ENCODE data around the gene ASB7. TPM values are rescaled to one million over a fixed set of nuclear protein-coding genes. Genes with fewer than 3 reads are reported as not detected.

ASB7 gene
- total RNA-seq, 2 donors from 2014 or later = 14.3 to 16.2 TPM

DNA sequence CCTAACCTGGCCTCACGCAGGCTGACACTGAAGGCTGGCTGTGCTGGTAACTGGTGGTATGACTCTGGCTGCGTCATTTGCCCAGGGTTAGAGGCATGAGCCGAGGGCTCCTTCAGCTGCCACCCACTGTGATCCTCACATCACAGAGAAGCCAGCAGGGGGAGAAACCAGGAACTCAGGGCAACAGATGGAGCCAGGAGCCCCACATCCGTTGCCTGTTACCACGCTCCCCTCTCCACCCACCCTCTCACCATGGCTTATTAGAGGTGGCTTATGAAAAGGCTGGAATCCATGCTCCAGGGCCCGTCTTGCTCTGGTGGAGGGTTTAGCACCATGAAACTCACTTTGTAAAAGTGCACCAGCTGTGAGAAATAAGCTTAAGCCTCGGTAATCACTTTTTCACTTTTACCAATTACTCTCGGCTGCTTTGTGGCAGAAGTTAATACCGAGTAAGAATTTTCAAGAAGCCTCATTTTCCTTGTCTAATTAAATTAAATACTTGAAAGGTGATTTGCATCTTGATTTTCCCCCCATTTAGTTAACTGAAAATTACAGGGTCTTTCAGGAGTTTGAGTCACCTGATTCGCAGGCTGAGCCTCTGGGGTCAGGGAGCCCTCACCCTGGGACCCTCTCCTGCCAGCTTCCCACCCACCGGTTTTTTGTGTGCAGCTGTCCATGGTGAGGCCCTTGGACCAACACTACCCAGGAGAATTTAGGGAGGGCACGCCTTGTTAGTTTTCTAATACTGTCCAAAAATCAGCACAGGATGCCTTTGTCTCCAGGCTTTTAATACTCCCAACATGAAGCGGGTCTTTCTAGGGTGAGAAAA, 60.9 kb downstream of the ASB7 start:
- peaks cover 11% of the 10 kb centered on the region for H3K4me1 Mint-ChIP-seq
- Histone ChIP-seq H3K4me1 (ENCODE audit: control insufficient read depth, insufficient read depth, low read length) (no peaks in the 10 kb centered on the region), H3K9me3 (ENCODE audit: control insufficient read depth, low read length) (no peaks in the 10 kb centered on the region), H3K9ac (ENCODE audit: extremely low read depth, low read length, poor library complexity, severe bottlenecking) (no peak overlapping the region), H3K36me3 (ENCODE audit: control insufficient read depth, insufficient read depth, low read length) (no peaks in the 10 kb centered on the region), H3K27me3 (ENCODE audit: control insufficient read depth, insufficient read depth, low read length, poor library complexity, severe bottlenecking) (no peaks in the 10 kb centered on the region), H3K4me3 (ENCODE audit: low read length) (no peak overlapping the region), H3K27ac (ENCODE audit: low read depth, low read length) (no peak overlapping the region)
- H3K9me3 Mint-ChIP-seq = no peaks in the 10 kb centered on the region
- DNase-seq = peak; percentile 87
- TF ChIP-seq, protein P1, sequence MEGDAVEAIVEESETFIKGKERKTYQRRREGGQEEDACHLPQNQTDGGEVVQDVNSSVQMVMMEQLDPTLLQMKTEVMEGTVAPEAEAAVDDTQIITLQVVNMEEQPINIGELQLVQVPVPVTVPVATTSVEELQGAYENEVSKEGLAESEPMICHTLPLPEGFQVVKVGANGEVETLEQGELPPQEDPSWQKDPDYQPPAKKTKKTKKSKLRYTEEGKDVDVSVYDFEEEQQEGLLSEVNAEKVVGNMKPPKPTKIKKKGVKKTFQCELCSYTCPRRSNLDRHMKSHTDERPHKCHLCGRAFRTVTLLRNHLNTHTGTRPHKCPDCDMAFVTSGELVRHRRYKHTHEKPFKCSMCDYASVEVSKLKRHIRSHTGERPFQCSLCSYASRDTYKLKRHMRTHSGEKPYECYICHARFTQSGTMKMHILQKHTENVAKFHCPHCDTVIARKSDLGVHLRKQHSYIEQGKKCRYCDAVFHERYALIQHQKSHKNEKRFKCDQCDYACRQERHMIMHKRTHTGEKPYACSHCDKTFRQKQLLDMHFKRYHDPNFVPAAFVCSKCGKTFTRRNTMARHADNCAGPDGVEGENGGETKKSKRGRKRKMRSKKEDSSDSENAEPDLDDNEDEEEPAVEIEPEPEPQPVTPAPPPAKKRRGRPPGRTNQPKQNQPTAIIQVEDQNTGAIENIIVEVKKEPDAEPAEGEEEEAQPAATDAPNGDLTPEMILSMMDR (conservative IDR thresholded peaks at IDR 0.05) = peak; percentile 71
- no peak overlapping the region for H3K4me3 Mint-ChIP-seq
- H3K27me3 Mint-ChIP-seq (ENCODE audit: insufficient read depth) = peaks cover 4% of the 10 kb centered on the region
- H3K27ac Mint-ChIP-seq = no peak overlapping the region
- WGBS, 2 experiments (ENCODE audit: insufficient coverage in 1 of 2, insufficient read length in 1 of 2) = 74 to 87% methylated on average over 5 to 12 of the region's 13 CpGs
- no peaks in the 10 kb centered on the region for H3K36me3 Mint-ChIP-seq (ENCODE audit: low read depth)

DNA sequence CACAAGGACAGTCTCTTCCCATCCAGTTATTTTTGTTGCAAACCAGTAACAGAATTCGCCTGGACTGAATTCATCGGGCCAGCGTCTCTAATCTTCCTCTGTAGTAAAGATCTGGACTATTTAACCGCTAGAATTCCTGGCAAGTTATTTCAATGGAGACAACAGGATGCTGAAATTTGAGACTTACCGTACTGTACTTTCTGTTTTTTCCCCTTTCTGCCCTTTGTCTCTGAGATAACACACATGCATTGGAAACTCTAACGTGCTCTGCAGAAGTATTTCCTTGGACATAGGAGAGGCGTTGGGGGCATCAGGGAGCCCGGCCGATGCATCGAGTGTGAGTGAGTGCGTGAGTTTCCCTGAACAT, 61.5 kb downstream of the ASB7 start:
- Mint-ChIP-seq H3K27ac (no peak overlapping the region), H3K36me3 (ENCODE audit: low read depth) (no peaks in the 10 kb centered on the region), H3K4me3 (no peak overlapping the region), H3K4me1 (peaks cover 11% of the 10 kb centered on the region), H3K27me3 (ENCODE audit: insufficient read depth) (peaks cover 4% of the 10 kb centered on the region), H3K9me3 (no peaks in the 10 kb centered on the region)
- Histone ChIP-seq H3K4me3 (ENCODE audit: low read length) (no peak overlapping the region), H3K9me3 (ENCODE audit: control insufficient read depth, low read length) (no peaks in the 10 kb centered on the region), H3K27ac (ENCODE audit: low read depth, low read length) (no peak overlapping the region), H3K27me3 (ENCODE audit: control insufficient read depth, insufficient read depth, low read length, poor library complexity, severe bottlenecking) (no peaks in the 10 kb centered on the region), H3K36me3 (ENCODE audit: control insufficient read depth, insufficient read depth, low read length) (no peaks in the 10 kb centered on the region), H3K4me1 (ENCODE audit: control insufficient read depth, insufficient read depth, low read length) (no peaks in the 10 kb centered on the region), H3K9ac (ENCODE audit: extremely low read depth, low read length, poor library complexity, severe bottlenecking) (no peak overlapping the region)
- TF ChIP-seq, protein P1 (conservative IDR thresholded peaks at IDR 0.05) = no peak
- 89 to 91% methylated on average over 11 of the region's 11 CpGs for WGBS, 2 experiments (ENCODE audit: insufficient coverage in 1 of 2, insufficient read length in 1 of 2)
- DNase-seq = no peak

DNA sequence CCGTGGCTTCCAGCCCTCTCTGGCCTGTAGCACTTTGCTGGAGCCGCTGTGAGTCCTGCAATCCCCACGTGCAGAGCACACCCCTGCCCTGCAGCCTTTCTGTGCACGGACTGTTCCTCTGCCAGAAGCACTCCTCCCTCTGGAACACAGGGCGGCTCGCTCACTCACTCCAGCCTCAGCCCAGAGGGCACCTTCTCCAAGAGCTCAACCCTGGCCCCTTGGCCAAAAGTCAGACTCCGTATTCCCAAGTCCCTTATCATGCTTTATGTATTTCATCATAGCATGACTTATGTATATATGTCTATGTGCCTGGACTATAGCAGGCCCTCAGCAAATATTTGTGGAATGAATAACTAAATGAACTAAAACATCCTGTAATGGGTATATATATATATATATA, 63.2 kb downstream of the ASB7 start:
- Mint-ChIP-seq H3K36me3 (ENCODE audit: low read depth) (no peaks in the 10 kb centered on the region), H3K4me3 (no peak overlapping the region), H3K4me1 (peaks cover 11% of the 10 kb centered on the region), H3K27ac (peak overlapping the region; percentile 55), H3K27me3 (ENCODE audit: insufficient read depth) (peaks cover 4% of the 10 kb centered on the region), H3K9me3 (no peaks in the 10 kb centered on the region)
- TF ChIP-seq, protein P1 (conservative IDR thresholded peaks at IDR 0.05) = no peak
- H3K36me3 ChIP-seq (ENCODE audit: control insufficient read depth, insufficient read depth, low read length) = no peaks in the 10 kb centered on the region
- no peaks in the 10 kb centered on the region for H3K9me3 ChIP-seq (ENCODE audit: control insufficient read depth, low read length)
- no peak overlapping the region for H3K27ac ChIP-seq (ENCODE audit: low read depth, low read length)
- H3K27me3 ChIP-seq (ENCODE audit: control insufficient read depth, insufficient read depth, low read length, poor library complexity, severe bottlenecking) = no peaks in the 10 kb centered on the region
- 50 to 75% methylated on average over 2 to 7 of the region's 7 CpGs for WGBS, 2 experiments (ENCODE audit: insufficient coverage in 1 of 2, insufficient read length in 1 of 2)
- H3K4me1 ChIP-seq (ENCODE audit: control insufficient read depth, insufficient read depth, low read length) = no peaks in the 10 kb centered on the region
- H3K9ac ChIP-seq (ENCODE audit: extremely low read depth, low read length, poor library complexity, severe bottlenecking) = no peak overlapping the region
- H3K4me3 ChIP-seq (ENCODE audit: low read length) = no peak overlapping the region
- DNase-seq = no peak
